Endodermal cell (in vitro differentiated cells): Measurements from ENCODE around the gene PIGS. TPM values are rescaled to one million over a fixed set of nuclear protein-coding genes. Genes with fewer than 3 reads are reported as not detected.
"Not testable (repeated sequence)": the region's sequence is repeated elsewhere in the genome, so short reads cannot be mapped to it uniquely, and the experiment has no call there.

ENCODE experiments used
- DNase-seq: peaks from one replicate; pipeline ENCODE4 v3.0.0-alpha.2; 2017
- H3K27ac ChIP-seq: 2 replicates; pipeline ENCODE4 v1.5.1; 2013; ENCODE audit warnings: mild to moderate bottlenecking, low read depth, low read length, moderate library complexity
- H3K27me3 ChIP-seq: 2 replicates; pipeline ENCODE4 v1.6.1; 2013; ENCODE audit warnings: mild to moderate bottlenecking, low read length, moderate library complexity; ENCODE audit not compliant: insufficient read depth, control insufficient read depth, poor library complexity, severe bottlenecking
- H3K36me3 ChIP-seq: 2 replicates; pipeline ENCODE4 v1.7.0; 2013; ENCODE audit warnings: mild to moderate bottlenecking, low read length, moderate library complexity; ENCODE audit not compliant: control insufficient read depth, insufficient read depth
- H3K4me1 ChIP-seq: one replicate; pipeline ENCODE4 v1.7.0; 2013; ENCODE audit warnings: low read length; ENCODE audit not compliant: control insufficient read depth, insufficient read depth
- H3K4me3 ChIP-seq: 2 replicates; pipeline ENCODE4 v1.5.1; 2013; ENCODE audit warnings: mild to moderate bottlenecking, low read length, moderate library complexity
- H3K9ac ChIP-seq: 2 replicates; pipeline ENCODE4 v1.6.1; 2013; ENCODE audit warnings: mild to moderate bottlenecking, low read length, moderate library complexity; ENCODE audit not compliant: poor library complexity, severe bottlenecking; ENCODE audit errors: extremely low read depth
- H3K9me3 ChIP-seq: 2 replicates; pipeline ENCODE4 v1.6.1; 2013; ENCODE audit warnings: mild to moderate bottlenecking, low read length, moderate library complexity; ENCODE audit not compliant: control insufficient read depth
- H3K27ac Mint-ChIP-seq: 2 replicates; pipeline ENCODE4 v1.8.0; 2020; ENCODE audit warnings: mixed read lengths
- H3K27me3 Mint-ChIP-seq: 2 replicates; pipeline ENCODE4 v1.8.0; 2021; ENCODE audit warnings: mild to moderate bottlenecking, mixed read lengths; ENCODE audit not compliant: insufficient read depth
- H3K36me3 Mint-ChIP-seq: 2 replicates; pipeline ENCODE4 v1.8.0; 2020; ENCODE audit warnings: low read depth, mixed read lengths
- H3K4me1 Mint-ChIP-seq: 2 replicates; pipeline ENCODE4 v1.8.0; 2020; ENCODE audit warnings: mixed read lengths
- H3K4me3 Mint-ChIP-seq: 2 replicates; pipeline ENCODE4 v1.8.0; 2020; ENCODE audit warnings: mild to moderate bottlenecking, moderate library complexity, mixed read lengths
- H3K9me3 Mint-ChIP-seq: 2 replicates; pipeline ENCODE4 v1.8.0; 2020; ENCODE audit warnings: mild to moderate bottlenecking, mixed read lengths
- CTCF ChIP-seq: fragments of 200-600 bp; sonication (generic); conservative IDR thresholded peaks from 2 replicates; pipeline ENCODE4 v1.5.0; 2021; ENCODE audit warnings: antibody characterized with exemption, mild to moderate bottlenecking
- WGBS, 2 experiments: methylation state at CpG; one replicate each; pipeline versions ENCODE4 v1.1.5 to v1.1.7; 2013; ENCODE audit warnings: missing lambda C conversion rate in 2 of 2, mixed read lengths in 1 of 2; ENCODE audit not compliant: insufficient coverage in 1 of 2, insufficient read length in 1 of 2; 5-methylcytosine and 5-hydroxymethylcytosine counted together
- total RNA-seq, 2 donors: library from RNA; stranded (reverse); fragmentation: NEBNext Ultra II Directional in 1 of 2; extraction: Animal tissue kit (Norgen Biotek cat#: 25700) in 1 of 2; gene quantifications; 2 replicates in 1 of 2; 3 replicates in 1 of 2; pipeline ENCODE4 v1.2.1, GENCODE V29; 2021

Gene PIGS
- total RNA-seq, 2 donors from 2014 or later = 34.9 to 43.0 TPM

- no peaks in the 10 kb centered on the region for H3K9me3 Mint-ChIP-seq
- no peak for DNase-seq
- Histone ChIP-seq H3K4me3 (no peak overlapping the region), H3K9ac (no peak overlapping the region), H3K27me3 (no peaks in the 10 kb centered on the region), H3K9me3 (no peaks in the 10 kb centered on the region), H3K27ac (no peak overlapping the region), H3K4me1 (no peaks in the 10 kb centered on the region), H3K36me3 (no peaks in the 10 kb centered on the region)
- peaks cover 4% of the 10 kb centered on the region for H3K4me1 Mint-ChIP-seq
- H3K27ac Mint-ChIP-seq = no peak overlapping the region
- 80 to 85% methylated on average over 2 to 6 of the region's 6 CpGs for WGBS, 2 experiments
- no peak for TF ChIP-seq CTCF
- peaks cover 7% of the 10 kb centered on the region for H3K27me3 Mint-ChIP-seq
- no peaks in the 10 kb centered on the region for H3K36me3 Mint-ChIP-seq
- H3K4me3 Mint-ChIP-seq = no peak overlapping the region
Observed at GRCh38 chr17:28523186-28523585, 48.1 kb downstream of the PIGS start.

- not testable (repeated sequence) for H3K27ac Mint-ChIP-seq, H3K27me3 ChIP-seq, H3K4me1 Mint-ChIP-seq, H3K4me1 ChIP-seq, H3K4me3 ChIP-seq, DNase-seq, H3K27ac ChIP-seq, H3K36me3 ChIP-seq, H3K4me3 Mint-ChIP-seq, H3K9me3 Mint-ChIP-seq, H3K9me3 ChIP-seq, H3K36me3 Mint-ChIP-seq, H3K9ac ChIP-seq, H3K27me3 Mint-ChIP-seq
- 99 to 100% methylated on average over 1 to 4 of the region's 4 CpGs for WGBS, 2 experiments
Observed at GRCh38 chr17:28522281-28522680, 49.0 kb downstream of the PIGS start.

- Mint-ChIP-seq H3K9me3 (peaks cover 3% of the 10 kb centered on the region), H3K4me1 (no peaks in the 10 kb centered on the region), H3K27ac (no peak overlapping the region), H3K27me3 (peaks cover 12% of the 10 kb centered on the region), H3K36me3 (no peaks in the 10 kb centered on the region), H3K4me3 (no peak overlapping the region)
- no peaks in the 10 kb centered on the region for H3K4me1 ChIP-seq
- DNase-seq = peak; percentile 80
- WGBS, 2 experiments = 63 to 87% methylated on average over 7 to 21 of the region's 21 CpGs
- no peaks in the 10 kb centered on the region for H3K27me3 ChIP-seq
- no peaks in the 10 kb centered on the region for H3K36me3 ChIP-seq
- H3K9me3 ChIP-seq = no peaks in the 10 kb centered on the region
- no peak overlapping the region for H3K9ac ChIP-seq
- H3K27ac ChIP-seq = no peak overlapping the region
- no peak overlapping the region for H3K4me3 ChIP-seq
- no peak for TF ChIP-seq CTCF
Observed at GRCh38 chr17:28521311-28522085, 49.8 kb downstream of the PIGS start.

GRCh38 chr17:28520687-28521086, 50.6 kb downstream of the PIGS start:
- Mint-ChIP-seq H3K4me1 (no peaks in the 10 kb centered on the region), H3K36me3 (no peaks in the 10 kb centered on the region), H3K27me3 (peaks cover 18% of the 10 kb centered on the region), H3K4me3 (no peak overlapping the region), H3K27ac (no peak overlapping the region), H3K9me3 (peaks cover 9% of the 10 kb centered on the region)
- Histone ChIP-seq H3K36me3 (no peaks in the 10 kb centered on the region), H3K27ac (no peak overlapping the region), H3K27me3 (peaks cover 7% of the 10 kb centered on the region), H3K9ac (no peak overlapping the region), H3K4me3 (no peak overlapping the region), H3K4me1 (no peaks in the 10 kb centered on the region), H3K9me3 (peaks cover 1% of the 10 kb centered on the region)
- TF ChIP-seq CTCF = no peak
- DNase-seq = no peak
- WGBS, 2 experiments = 75 to 86% methylated on average over 5 to 6 of the region's 6 CpGs
